ENCODE data around the gene NIM1K. TPM values are rescaled to one million over a fixed set of nuclear protein-coding genes. Genes with fewer than 3 reads are reported as not detected.
A peak's percentile ranks its signal among the peaks of the same experiment; 100 is the strongest.

Gene NIM1K
- total and polyA plus RNA-seq, 4 donors: 1.0 to 4.2 (median 3.1) TPM; not detected in 1

- Histone ChIP-seq H3K36me3 (ENCODE audit: control insufficient read depth in 4 of 4, insufficient read depth in 4 of 4, low read length in 4 of 4) (no peaks in the 10 kb centered on the region), H3K27ac (ENCODE audit: low read depth in 1 of 2, low read length in 1 of 2) (no peak overlapping the region), H3K4me1 (ENCODE audit: control insufficient read depth in 5 of 5, insufficient read depth in 5 of 5, low read length in 5 of 5) (no peaks in the 10 kb centered on the region), H3K27me3 (ENCODE audit: control insufficient read depth in 3 of 3, insufficient read depth in 3 of 3, low read length in 2 of 3) (peaks cover 0 to 30% (median 0%) of the 10 kb centered on the region in 3 donors), H3K9ac (ENCODE audit: insufficient read depth in 1 of 2, low read length in 2 of 2) (no peak overlapping the region), H3K9me3 (ENCODE audit: control insufficient read depth in 4 of 4, insufficient read depth in 3 of 4, low read length in 3 of 4) (no peaks in the 10 kb centered on the region), H3K4me3 (no peak overlapping the region)
- ATAC-seq (ENCODE audit: insufficient read depth, low FRiP score) (no peak), DNase-seq (no peak)
- no peak for TF ChIP-seq CTCF (IDR thresholded peaks at IDR 0.05; ENCODE audit: control extremely low read depth, extremely low read depth)
- WGBS, 2 donors: 55 to 75% methylated on average over 3 of the region's 3 CpGs
Observed at GRCh38 chr5:43231977-43232376, 40.0 kb downstream of the NIM1K start.

- Histone ChIP-seq H3K27me3 (ENCODE audit: control insufficient read depth in 3 of 3, insufficient read depth in 3 of 3, low read length in 2 of 3) (peaks cover 0 to 33% (median 0%) of the 10 kb centered on the region in 3 donors), H3K36me3 (ENCODE audit: control insufficient read depth in 4 of 4, insufficient read depth in 4 of 4, low read length in 4 of 4) (no peaks in the 10 kb centered on the region), H3K27ac (ENCODE audit: low read depth in 1 of 2, low read length in 1 of 2) (no peak overlapping the region), H3K4me1 (ENCODE audit: control insufficient read depth in 5 of 5, insufficient read depth in 5 of 5, low read length in 5 of 5) (no peaks in the 10 kb centered on the region), H3K4me3 (no peak overlapping the region), H3K9ac (ENCODE audit: insufficient read depth in 1 of 2, low read length in 2 of 2) (no peak overlapping the region), H3K9me3 (ENCODE audit: control insufficient read depth in 4 of 4, insufficient read depth in 3 of 4, low read length in 3 of 4) (no peaks in the 10 kb centered on the region)
- no peak for TF ChIP-seq CTCF (IDR thresholded peaks at IDR 0.05; ENCODE audit: control extremely low read depth, extremely low read depth)
- peak in 2 of 3 donors; percentile 15 to 33 for DNase-seq
- peak; percentile 63 for ATAC-seq (ENCODE audit: insufficient read depth, low FRiP score)
- WGBS, 2 donors: 68 to 77% methylated on average over 15 of the region's 15 CpGs
Observed at GRCh38 chr5:43232943-43233833, 41.2 kb downstream of the NIM1K start.

GRCh38 chr5:43233946-43234345 is 41.9 kb downstream of the NIM1K start:
- Histone ChIP-seq H3K4me1 (ENCODE audit: control insufficient read depth in 5 of 5, insufficient read depth in 5 of 5, low read length in 5 of 5) (no peaks in the 10 kb centered on the region), H3K27me3 (ENCODE audit: control insufficient read depth in 3 of 3, insufficient read depth in 3 of 3, low read length in 2 of 3) (peaks cover 0 to 36% (median 0%) of the 10 kb centered on the region in 3 donors), H3K27ac (ENCODE audit: low read depth in 1 of 2, low read length in 1 of 2) (no peak overlapping the region), H3K4me3 (no peak overlapping the region), H3K9me3 (ENCODE audit: control insufficient read depth in 4 of 4, insufficient read depth in 3 of 4, low read length in 3 of 4) (no peaks in the 10 kb centered on the region), H3K36me3 (ENCODE audit: control insufficient read depth in 4 of 4, insufficient read depth in 4 of 4, low read length in 4 of 4) (no peaks in the 10 kb centered on the region), H3K9ac (ENCODE audit: insufficient read depth in 1 of 2, low read length in 2 of 2) (no peak overlapping the region)
- 57 to 68% methylated on average over 3 of the region's 3 CpGs for WGBS, 2 donors
- TF ChIP-seq CTCF (IDR thresholded peaks at IDR 0.05; ENCODE audit: control extremely low read depth, extremely low read depth): no peak
- DNase-seq (no peak), ATAC-seq (ENCODE audit: insufficient read depth, low FRiP score) (no peak)
